HG02973 (cell line): ENCODE data around the gene TMEM163.
A peak's percentile ranks its signal among the peaks of the same experiment; 100 is the strongest.
"Not testable (repeated sequence)": the region's sequence is repeated elsewhere in the genome, so short reads cannot be mapped to it uniquely, and the experiment has no call there.

Experiments used
- ATAC-seq: cut with Tn5 transposase; IDR thresholded peaks from one replicate; pipeline ENCODE4 v1.9.1; 2021; ENCODE audit warnings: moderate library complexity; ENCODE audit not compliant: unreplicated experiment

Gene TMEM163

DNA sequence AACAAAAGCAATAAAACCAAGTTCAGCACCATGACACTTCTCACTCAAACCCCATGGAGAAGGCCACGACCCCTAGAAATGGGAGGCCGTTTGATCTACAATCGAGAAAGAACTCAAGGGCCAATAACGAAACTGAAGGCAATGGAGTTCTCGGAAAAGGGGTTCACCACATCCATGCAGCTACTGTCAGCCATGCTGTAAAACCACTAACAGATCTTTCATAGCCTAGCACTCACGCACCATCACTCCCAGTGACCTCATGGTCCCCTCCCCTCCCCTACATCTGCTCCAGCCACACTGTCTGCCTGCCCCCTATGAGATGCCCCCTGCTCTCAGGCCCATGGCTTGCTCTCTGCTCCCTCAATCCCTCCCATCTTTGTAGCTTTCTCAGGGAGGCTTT is 135.3 kb downstream of the TMEM163 start:
- ATAC-seq: no peak

DNA sequence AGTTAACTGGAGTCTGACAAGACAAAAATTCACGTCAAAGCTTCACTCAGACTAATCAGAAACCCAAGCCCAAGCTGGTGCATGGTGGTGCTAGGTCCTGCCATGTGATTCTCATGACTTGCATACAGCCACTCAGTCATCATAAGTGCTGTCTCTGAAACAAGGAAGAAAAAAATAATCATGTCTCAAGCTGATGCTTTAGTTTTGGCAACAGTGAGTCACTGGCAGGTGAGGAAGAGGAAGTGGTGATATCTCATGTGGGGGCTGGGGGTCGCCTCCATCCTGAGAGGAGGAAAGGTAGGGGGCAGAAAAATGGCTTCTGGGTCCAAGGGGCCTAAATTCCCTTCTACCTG is 136.3 kb downstream of the TMEM163 start:
- ATAC-seq: no peak

DNA sequence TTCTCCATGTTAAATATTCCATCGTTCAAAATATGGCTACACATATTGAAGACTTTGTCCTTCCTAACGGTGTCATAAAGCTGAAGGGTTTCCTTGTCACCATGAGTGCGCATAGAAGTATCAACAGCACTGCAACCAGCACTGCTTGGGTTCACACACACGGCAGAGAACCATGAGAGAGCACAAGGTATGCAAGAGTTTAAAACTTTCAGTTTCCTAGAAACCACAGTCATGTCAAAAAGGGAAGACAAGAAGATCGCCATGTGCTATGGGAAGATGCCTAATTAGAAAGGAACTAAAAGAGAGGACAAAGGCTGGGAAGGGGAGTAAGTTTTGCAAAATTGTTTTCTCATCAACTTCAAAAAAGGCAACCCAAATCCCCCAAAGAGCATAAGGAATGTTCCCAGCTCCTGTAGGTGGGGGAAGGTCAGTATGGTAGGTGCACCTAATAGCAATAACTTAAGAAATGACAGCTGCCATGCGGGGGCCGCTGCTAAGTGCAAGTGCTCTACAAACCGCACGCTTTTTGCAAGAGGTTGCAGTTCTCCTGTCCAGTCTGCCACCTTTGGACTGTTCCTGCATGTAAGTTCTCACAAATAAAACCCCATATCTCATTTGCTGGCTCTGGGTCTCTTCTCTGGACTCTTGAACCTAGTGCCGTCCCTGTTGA is 136.8 kb downstream of the TMEM163 start:
- ATAC-seq: peak; percentile 59

DNA sequence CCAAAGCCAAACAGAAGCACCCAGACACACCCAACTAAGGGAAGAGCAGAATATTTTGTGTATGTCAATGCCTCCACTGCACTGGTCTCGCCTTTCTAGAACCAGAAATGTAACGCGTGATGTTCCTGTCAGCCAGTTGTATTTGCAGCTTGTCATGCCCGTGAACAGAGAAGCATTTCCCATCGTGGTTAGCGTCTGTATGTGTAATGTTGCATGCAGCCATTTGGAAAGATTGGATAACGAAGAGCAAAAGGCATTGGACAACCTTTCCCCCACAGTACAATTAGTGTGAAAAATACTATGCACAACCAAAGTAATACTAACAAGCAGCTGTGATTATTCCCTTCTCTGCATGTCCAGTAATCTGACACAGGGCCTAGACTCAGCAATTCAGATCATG is 140.5 kb downstream of the TMEM163 start:
- no peak for ATAC-seq

DNA sequence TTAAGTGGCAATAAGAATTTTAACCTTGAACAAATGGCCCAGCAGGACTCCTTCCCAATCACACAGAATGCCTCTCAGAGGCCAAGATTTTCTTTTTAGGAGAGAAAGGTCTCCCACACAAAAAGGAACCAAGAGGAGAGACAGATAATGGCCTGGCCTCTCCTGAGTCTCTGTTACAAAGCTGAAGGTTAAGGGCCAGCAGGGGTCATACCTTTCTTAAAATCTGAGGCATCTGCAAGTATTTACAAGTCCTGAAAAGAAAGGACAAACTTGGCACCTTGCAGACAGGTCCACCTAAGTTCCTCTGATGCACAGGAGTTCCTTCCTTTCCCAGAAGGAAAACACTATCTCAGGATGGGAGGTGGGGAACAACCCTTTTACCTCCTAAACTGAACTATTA is 142.3 kb downstream of the TMEM163 start:
- no peak for ATAC-seq

DNA sequence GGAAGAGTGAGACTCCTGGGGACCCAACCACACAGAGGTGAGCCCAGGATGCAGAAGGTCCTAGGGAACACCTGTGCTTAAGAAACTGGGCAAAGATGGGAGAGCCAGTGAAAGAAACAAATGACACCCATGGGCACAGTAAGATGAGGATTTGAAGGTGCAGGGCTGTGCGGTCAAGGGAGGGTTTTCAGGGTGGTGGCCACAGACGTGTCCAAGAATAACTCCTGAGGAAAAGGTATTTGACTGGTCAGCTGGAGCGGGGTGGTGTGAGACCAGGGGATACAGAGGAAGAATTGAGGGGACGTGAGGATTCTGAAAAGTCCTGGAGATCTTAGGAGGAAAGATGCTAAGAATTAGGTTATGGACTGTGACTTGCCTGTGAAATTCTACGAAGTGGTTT is 142.9 kb downstream of the TMEM163 start:
- ATAC-seq: no peak

DNA sequence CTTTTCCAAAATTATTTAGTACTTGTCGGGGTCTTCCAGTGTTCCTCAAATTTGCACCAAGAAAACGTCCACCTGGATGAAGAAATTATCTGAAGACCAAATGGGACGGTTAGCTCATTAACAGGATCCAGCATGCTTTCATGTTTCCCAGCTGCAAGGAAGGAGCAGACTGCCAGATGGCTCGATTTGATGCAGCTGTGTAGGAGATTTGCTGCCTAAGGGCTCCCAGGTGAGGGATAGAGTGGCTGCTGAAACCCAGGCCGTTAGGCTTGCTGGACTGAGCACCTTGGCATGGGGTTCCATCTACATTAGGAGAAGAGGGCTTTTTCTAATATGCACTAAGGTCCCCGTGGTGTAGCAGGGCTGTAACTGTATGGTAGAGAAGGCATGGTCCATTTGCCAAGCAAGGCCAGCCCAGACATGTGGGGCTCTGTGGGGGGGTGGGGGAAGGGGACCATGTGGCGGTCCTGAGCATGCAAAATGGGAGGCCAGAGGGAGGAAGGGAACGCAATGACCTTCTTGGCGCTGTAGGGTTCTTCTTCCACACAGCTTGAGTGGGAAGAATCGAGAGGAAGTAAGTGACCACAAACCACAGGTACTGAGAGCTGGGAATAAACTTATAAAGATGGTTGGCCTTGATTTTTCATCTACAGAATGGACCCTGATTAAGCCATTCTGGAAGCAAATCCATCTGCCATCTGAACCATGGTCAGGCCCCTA is 144.0 kb downstream of the TMEM163 start:
- ATAC-seq: no peak

DNA sequence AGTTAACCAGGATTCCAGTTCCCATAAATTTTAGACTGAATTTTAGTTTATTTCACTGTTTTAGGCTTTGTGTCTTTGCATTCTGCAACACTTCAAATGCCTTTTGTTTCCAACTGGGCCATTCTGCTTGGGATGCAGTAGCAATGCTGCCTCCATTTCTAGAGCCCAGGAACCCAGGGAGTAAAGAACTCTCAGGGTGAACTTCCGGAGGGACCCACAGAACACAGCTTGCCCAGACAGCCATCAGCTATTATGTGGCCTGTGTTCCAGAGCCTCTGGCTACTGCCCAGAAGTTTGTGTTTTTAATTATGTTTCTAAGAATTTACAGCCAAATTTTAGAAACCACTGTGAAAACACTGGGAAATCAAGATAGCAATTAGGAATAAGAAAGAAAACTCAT is 145.1 kb downstream of the TMEM163 start:
- no peak for ATAC-seq

DNA sequence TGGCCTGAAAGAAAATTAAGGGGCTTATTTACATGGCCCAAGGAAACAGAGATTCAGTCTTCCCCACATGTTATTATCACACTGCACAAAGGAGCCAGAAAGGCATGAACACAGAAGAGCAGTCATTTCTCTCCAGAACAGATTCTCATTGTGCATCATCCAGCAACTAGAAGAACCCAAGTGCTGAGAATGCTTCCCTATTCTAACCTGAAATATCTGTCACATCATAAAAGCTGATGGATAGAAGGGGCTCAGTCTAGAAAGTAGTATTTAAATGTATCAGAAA is 145.8 kb downstream of the TMEM163 start:
- no peak for ATAC-seq

DNA sequence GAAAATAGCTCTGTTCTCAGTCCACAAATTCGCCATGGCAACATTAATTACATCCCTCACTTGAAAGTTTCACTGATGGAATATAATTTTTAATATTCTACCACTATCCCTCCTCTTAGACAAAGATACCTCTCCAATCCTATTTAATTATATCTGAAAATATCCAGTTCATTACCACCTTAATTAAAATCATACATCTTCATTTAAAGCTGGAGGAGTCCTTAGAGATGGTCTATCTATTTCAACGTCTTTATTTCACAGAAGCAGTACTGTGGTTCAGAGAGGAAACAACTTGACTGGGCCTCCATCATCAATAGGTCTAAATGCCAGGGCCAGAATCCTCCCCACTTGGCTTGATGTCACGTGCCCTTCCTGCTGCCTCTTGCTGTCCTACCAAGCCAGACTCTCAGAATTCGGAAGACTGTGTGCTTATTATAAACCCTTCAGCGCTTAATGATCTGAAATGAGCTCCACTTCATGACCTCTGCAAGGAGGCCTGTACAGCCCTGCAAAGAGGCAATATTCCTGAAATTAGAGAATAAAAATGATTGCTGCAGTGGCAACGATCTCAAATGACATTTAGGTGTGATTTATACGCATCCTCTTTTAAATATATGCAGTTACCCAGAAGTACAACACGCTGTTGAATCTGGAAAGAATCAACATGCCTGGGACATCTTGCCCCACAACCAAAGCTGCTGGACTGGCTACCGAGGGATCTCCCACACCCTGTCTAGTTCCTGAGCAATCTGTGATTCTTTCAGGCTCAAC is 146.3 kb downstream of the TMEM163 start:
- ATAC-seq: no peak

DNA sequence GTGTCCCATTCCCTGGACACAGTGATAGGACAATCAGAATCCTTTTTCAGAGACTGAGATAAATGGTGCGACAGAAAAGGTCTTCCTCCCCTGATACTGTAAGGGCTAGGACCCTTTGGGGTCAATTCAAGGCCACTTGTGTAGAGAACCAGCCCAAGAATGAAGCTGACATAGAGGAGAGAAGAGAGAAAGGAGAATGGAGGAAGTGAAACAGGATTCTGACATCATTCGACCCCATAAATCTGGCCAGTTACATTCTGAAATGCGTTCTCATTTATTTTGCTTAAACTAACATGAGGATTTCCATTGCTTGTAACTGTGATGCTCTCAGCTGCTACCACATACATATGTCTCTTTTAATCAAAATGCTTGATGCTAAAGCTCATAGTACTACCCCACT is 148.1 kb downstream of the TMEM163 start:
- no peak for ATAC-seq

DNA sequence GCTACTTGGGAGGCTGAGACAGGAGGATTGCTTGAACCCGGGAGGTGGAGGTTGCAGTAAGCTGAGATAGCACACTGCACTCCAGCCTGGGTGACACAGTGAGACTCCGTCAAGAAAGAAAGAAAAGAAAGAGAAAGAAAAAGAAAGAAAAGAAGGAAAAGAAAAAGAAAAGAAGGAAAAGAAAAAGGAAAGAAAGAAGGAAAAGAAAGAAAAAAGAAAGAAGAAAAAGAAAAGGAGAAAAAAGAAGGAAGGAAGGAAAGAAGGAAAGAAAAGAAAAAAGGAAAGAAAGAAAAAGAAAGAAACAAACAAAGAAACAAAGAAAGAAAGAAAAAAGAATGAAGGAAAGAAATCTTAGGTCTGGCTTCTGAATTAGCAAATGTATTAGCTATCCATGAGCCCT is 150.4 kb downstream of the TMEM163 start:
- no peak for ATAC-seq

DNA sequence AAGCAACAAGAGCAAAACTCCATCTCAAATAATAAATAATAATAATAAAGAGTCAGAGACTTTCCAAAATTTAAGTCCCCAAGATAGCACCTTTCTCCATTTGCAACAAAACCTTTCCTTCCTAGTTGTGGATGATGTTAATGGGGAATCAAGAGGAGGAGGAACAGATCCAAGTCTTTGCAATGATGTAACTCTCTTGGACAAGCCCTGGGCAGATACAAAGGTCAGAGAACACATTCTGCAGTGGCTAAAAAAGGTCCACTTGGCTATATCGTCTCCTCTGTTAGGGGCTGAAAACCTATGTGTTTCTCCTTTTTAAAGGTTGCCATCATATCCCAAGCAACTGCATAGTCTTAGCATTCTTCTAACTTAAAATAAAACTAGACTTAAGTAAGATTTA is 151.1 kb downstream of the TMEM163 start:
- no peak for ATAC-seq

DNA sequence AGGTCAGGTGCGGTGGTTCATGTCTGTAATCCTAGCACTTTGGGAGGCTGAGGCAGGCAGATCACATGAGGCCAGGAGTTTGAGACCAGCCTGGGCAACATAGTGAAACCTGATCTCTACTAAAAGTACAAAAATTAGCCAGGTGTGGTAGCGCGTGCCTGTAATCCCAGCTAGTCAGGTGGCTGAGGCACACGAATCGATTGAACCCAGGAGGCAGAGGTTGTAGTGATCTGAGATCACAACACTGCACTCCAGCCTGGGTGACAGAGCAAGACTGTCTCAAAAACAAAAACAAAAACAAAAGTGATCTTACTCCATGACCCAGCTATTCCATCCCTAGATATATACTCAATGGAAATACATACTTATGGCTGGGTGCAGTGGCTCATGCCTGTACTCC is 153.8 kb downstream of the TMEM163 start:
- not testable (repeated sequence) for ATAC-seq

DNA sequence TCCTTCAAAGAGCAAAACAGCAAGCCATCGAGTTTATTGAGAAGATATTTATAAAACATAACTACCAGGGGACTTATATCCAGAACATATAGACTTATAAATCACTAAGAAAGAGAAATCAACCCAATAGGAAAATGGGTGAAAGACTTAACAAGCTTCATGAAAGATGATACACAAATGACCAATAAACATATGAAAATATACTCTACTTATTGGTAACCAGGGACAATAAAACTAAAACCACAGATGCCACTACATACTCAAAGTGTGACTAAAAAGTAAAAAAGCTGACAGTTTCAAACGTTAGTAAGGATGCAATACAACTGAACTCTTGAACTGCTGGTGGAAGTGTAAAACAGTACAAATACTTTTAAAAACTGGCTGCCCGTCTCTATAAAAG is 154.3 kb downstream of the TMEM163 start:
- no peak for ATAC-seq

DNA sequence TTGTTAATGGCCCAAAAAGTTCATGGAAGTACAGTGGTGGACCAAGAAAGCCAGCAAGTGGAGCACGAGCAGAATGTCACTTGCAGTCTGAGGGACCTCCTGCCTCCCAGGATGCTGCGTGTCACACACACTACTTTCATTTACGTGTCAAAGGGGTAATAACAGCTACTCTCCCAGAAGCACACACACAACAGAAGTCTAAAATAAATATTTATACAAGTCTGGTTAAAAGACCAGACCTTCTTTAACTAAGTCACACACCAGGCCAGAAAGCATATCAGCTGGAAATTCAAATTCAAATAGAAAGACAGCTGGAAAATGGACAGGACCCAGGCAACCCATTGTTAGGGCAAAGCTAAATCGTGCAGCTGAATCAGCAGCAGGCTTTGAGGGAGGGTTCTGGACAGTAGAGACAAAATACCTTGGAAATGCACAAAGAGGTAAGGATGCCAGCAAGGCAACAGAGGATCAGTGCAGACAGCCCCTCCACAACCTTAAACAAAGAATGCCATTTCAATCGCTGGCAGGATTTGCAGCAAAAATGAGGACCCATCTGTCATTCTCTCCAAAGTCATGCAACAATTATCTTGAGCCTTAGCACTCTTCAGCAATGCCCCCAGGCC is 160.5 kb downstream of the TMEM163 start:
- ATAC-seq: no peak

DNA sequence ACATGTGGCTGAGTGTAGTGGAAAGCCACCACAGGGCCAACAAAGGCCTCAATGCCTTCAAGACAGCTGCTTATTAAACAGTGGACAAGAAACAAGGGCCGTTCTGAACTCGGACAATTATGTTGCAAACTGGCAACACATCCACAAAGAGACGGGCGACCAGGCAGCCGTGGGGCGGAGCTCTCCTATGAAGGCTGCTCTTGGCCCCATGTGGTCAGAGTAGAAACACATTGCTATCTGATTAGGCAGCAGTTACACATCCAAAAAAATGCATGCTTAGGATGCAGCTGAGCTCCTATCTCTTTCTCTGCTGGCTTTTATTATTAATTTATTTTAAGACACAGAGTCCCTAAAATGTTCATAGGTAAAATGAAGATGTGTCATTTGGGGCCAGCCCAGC is 163.4 kb downstream of the TMEM163 start:
- ATAC-seq: no peak

DNA sequence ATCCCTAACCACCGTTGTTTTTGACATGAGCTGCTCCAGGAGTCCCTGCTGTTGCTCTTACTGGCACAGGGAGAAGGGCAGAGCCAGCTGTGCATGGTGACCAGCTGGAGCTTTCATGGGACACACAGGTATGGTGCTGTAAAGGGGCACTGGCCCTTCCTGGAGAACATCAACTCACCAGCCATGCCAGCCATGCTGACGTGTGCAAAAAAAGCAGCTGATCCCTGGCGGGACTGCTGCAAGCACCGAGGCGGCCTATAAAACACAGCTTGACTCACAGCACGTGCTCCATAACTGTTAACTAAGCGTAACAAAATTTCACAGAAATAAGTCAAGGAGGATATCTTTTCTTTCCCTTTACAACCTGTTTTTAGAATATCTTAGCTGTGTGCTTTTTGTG is 165.1 kb downstream of the TMEM163 start:
- ATAC-seq: no peak

DNA sequence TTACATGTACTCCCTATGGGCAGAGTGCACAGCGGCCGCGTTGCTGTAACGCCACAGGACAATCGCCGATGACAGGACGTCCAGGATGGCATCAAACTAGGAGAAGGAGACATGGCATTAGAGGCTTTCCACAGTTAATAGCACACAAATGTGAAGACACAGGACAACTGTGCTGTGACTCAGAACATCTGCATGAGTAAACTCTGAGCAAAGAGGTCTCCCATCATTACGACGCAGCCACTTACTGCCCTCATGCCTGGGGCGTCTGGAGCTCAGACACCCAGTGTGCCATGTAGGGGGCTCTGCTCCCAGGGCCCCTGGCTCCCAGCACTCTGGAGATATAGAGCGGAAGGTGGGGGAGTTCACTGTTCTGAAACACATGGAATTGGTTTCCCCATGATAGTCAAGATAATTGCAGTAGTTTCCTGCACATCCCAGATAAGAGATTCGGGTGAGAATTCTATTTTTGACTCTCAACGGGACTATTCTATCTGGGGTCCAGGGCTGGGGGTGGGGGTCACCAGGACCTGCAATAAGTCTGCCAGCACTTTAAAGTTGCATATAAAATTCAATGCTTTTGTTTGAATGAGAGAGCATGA is 168.1 kb downstream of the TMEM163 start:
- no peak for ATAC-seq

DNA sequence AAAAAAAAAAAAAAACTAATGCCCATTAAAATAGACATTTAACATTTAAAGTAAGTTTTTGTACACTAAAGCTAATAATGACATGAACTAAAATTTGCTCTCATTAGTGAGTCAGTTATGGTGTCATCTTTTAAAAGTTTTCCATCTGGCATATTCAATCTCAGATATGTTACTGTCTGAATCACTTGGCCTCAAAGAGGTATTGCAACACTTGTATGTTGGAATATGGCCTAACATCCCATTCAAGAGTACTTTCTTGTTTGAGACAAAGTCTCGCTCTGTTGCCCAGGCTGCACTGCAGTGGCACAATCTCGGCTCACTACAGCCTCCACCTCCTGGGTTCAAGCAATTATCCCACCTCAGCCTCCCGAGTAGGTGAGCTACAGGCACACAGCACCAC is 169.7 kb downstream of the TMEM163 start:
- no peak for ATAC-seq

DNA sequence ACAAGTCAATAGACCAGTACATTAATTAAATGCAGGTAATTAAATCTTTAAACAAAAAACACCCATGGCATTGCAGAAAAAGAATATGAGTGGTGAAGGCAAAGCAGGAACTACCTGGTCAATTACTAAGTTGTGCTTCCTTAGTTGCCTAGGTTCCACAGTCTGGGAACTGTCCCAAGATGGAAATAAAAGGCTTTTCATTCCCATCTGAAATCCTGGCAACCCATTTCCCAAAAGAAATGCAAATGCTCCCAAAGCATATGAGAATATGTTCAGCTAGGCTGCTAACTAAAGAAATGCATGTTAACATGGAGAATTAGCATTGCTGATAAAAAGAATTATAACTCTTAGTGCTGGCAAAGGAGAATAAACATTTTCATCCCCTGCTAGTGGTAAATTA is 177.8 kb downstream of the TMEM163 start:
- ATAC-seq: no peak

DNA sequence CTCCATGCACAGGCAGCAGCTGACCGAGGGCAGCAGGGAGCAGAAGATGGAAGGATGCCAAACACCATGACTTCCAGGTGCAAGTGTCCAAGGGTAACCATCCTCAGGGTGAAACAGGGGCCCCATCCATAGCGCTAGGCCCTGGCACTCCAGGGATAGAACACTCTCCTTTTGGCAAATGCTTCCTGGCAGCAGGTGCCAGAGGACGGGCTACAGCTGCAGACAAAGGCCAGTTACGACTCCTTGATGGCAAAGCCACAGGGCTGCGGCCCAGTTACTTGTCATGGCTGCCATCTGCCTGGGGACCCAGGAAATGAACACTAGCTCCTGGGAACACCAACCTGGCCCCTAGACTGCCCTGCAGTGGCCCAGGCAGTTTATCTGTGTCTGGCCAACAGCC is 178.8 kb downstream of the TMEM163 start:
- ATAC-seq: no peak
